Spleen (tissue), 11 donors: Measurements from ENCODE around the gene GPATCH4. TPM values are rescaled to one million over a fixed set of nuclear protein-coding genes. Genes with fewer than 3 reads are reported as not detected.

Experiments
- DNase-seq: peaks from one replicate; pipeline ENCODE4 v3.0.0-alpha.2; 2020
- H3K27ac ChIP-seq, 8 donors: fragments of 200-600 bp; sonication (generic) in 7 of 8; 1 replicate in 4 of 8; 2 replicates in 4 of 8; pipeline versions ENCODE4 v1.5.0 to v1.8.0; 2016 to 2021; ENCODE audit warnings: inconsistent platforms in 4 of 8, mild to moderate bottlenecking in 4 of 8, moderate library complexity in 1 of 8
- H3K27me3 ChIP-seq, 7 donors: fragments of 200-600 bp; sonication (generic) in 6 of 7; replicated peaks in 1 of 7; 1 replicate in 4 of 7; 2 replicates in 3 of 7; pipeline versions ENCODE4 v1.5.0 to v1.8.0; 2016 to 2021; ENCODE audit warnings: inconsistent platforms in 3 of 7, mild to moderate bottlenecking in 1 of 7
- H3K36me3 ChIP-seq, 6 donors: fragments of 200-600 bp; sonication (generic) in 5 of 6; 1 replicate in 4 of 6; 2 replicates in 2 of 6; pipeline versions ENCODE4 v1.5.0 to v1.8.0; 2016 to 2021; ENCODE audit warnings: inconsistent platforms in 2 of 6
- H3K4me1 ChIP-seq, 6 donors: fragments of 200-600 bp; sonication (generic) in 5 of 6; 1 replicate in 3 of 6; 2 replicates in 3 of 6; pipeline versions ENCODE4 v1.5.0 to v1.8.0; 2016 to 2021; ENCODE audit warnings: inconsistent platforms in 3 of 6
- H3K4me3 ChIP-seq, 8 donors: fragments of 200-600 bp; sonication (generic) in 7 of 8; 1 replicate in 4 of 8; 2 replicates in 4 of 8; pipeline versions ENCODE4 v1.5.0 to v1.8.0; 2016 to 2021; ENCODE audit warnings: inconsistent platforms in 4 of 8, mild to moderate bottlenecking in 4 of 8, moderate library complexity in 2 of 8
- H3K9me3 ChIP-seq, 8 donors: fragments of 200-600 bp; sonication (generic) in 7 of 8; 1 replicate in 4 of 8; 2 replicates in 4 of 8; pipeline versions ENCODE4 v1.5.0 to v1.8.0; 2016 to 2021; ENCODE audit warnings: inconsistent platforms in 4 of 8
- POLR2A ChIP-seq, 3 donors: fragments of 450-650 bp; IDR thresholded peaks; one replicate each; pipeline ENCODE4 v1.5.1; 2017; ENCODE audit warnings: antibody characterized with exemption in 3 of 3, mild to moderate bottlenecking in 1 of 3
- POLR2AphosphoS5 ChIP-seq, 3 donors: sonication (generic); formaldehyde crosslinking; IDR thresholded peaks; one replicate each; pipeline ENCODE4 v1.5.1; 2017; ENCODE audit warnings: antibody characterized with exemption in 3 of 3
- WGBS, 5 donors: extraction: QIAGEN DNeasy Blood & Tissue Kit in 3 of 5; methylation state at CpG; one replicate each; pipeline versions ENCODE4 v1.1.5 to v1.1.7; 2013 to 2018; 5-methylcytosine and 5-hydroxymethylcytosine counted together
- intact Hi-C: fragments of 100-400 bp; cut with DNase I; formaldehyde crosslinking; loops from one replicate; pipeline ENCODE4 v1.15.0; 2023; ENCODE audit warnings: low total_unique reads
- polyA plus RNA-seq, 3 donors: library from polyadenylated mRNA; stranded (reverse); fragments of 200-250 nt; gene quantifications; one replicate each; pipeline ENCODE4 v1.2.1, GENCODE V29; 2013
- total RNA-seq, 7 donors: library from RNA; depleted of rRNA in 3 of 7; stranded (reverse); fragments of >200 nt in 3 of 7; fragmentation: NEBNext Ultra II Directional in 4 of 7; extraction: Animal tissue kit (Norgen Biotek cat#: 25700) in 4 of 7; gene quantifications; one replicate each; pipeline versions ENCODE4 v1.1.0 to v1.2.1, GENCODE V29; 2016 to 2021
- TF ChIP-seq, protein P1 (sequence below), 11 experiments: fragments of 200-600 bp in 7 of 11; fragments of 450-650 bp in 4 of 11; sonication (generic) in 4 of 11; IDR thresholded peaks in 8 of 11; conservative IDR thresholded peaks in 3 of 11; 1 replicate in 7 of 11; 2 replicates in 4 of 11; pipeline versions ENCODE4 v1.4.0 to v1.8.0; 2016 to 2021; ENCODE audit warnings: antibody characterized with exemption in 11 of 11, inconsistent platforms in 4 of 11, mild to moderate bottlenecking in 1 of 11
- donor health status: healthy with polysubstance abuse.
- donor health status: DM: no; HTN: no; CAD: no; lungs with moderate emphysema.
- donor health status: DM: no; HTN: no; CAD: no.
- donor health status: Bipolar disorder and iron deficiency.
- donor health status: healthy.
- donor health status: DM: no; HTN: no; CAD: no.
- donor health status: DM: yes; HTN: yes; CAD: no.

GPATCH4 gene
- total and polyA plus RNA-seq, 10 donors: 12.3 to 49.6 (median 25.5) TPM

DNA sequence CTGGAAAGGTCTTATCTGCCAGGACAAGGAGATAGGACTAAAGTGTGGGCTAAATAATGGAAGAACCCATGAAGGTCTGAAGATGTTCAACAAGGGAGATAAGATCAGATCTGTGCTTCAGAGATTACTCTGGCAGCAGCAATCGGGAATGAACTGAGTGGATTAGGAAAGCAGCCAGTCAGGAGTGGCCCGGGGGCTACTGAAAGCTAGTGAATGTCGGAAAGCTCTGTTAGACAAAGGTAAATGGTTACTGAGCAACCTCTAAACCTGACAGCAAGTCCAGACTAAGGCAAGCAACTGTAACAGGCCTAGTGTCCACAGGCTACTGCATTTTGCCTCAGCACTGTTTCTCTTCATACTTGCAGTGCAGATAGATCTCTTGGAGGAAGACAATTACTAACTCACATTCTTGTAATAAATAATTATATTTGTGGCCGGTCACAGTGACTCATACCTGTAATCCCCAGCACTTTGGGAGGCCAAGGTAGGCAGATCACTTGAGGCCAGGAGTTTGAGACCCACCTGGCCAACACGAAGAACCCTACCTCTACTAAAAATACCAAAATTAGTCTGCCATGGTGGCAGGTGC is 41.4 kb downstream of the GPATCH4 start:
- H3K9me3 ChIP-seq: no peaks in the 10 kb centered on the region
- peaks cover 0 to 60% (median 0%) of the 10 kb centered on the region in 6 donors for H3K36me3 ChIP-seq
- no peak overlapping the region for H3K4me3 ChIP-seq
- H3K27ac ChIP-seq: no peak overlapping the region
- H3K27me3 ChIP-seq: no peaks in the 10 kb centered on the region
- TF ChIP-seq, protein P1, sequence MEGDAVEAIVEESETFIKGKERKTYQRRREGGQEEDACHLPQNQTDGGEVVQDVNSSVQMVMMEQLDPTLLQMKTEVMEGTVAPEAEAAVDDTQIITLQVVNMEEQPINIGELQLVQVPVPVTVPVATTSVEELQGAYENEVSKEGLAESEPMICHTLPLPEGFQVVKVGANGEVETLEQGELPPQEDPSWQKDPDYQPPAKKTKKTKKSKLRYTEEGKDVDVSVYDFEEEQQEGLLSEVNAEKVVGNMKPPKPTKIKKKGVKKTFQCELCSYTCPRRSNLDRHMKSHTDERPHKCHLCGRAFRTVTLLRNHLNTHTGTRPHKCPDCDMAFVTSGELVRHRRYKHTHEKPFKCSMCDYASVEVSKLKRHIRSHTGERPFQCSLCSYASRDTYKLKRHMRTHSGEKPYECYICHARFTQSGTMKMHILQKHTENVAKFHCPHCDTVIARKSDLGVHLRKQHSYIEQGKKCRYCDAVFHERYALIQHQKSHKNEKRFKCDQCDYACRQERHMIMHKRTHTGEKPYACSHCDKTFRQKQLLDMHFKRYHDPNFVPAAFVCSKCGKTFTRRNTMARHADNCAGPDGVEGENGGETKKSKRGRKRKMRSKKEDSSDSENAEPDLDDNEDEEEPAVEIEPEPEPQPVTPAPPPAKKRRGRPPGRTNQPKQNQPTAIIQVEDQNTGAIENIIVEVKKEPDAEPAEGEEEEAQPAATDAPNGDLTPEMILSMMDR (IDR thresholded peaks at IDR 0.05 in 8 of 11, conservative IDR thresholded peaks at IDR 0.05 in 3 of 11): no peak
- TF ChIP-seq POLR2A (IDR thresholded peaks at IDR 0.05) (no peak), POLR2AphosphoS5 (IDR thresholded peaks at IDR 0.05) (no peak)
- intact Hi-C loops: no loop called here
- H3K4me1 ChIP-seq: no peaks in the 10 kb centered on the region
- WGBS, 5 donors: 77 to 90% (median 84%) methylated on average over 5 of the region's 5 CpGs
- no peak for DNase-seq

DNA sequence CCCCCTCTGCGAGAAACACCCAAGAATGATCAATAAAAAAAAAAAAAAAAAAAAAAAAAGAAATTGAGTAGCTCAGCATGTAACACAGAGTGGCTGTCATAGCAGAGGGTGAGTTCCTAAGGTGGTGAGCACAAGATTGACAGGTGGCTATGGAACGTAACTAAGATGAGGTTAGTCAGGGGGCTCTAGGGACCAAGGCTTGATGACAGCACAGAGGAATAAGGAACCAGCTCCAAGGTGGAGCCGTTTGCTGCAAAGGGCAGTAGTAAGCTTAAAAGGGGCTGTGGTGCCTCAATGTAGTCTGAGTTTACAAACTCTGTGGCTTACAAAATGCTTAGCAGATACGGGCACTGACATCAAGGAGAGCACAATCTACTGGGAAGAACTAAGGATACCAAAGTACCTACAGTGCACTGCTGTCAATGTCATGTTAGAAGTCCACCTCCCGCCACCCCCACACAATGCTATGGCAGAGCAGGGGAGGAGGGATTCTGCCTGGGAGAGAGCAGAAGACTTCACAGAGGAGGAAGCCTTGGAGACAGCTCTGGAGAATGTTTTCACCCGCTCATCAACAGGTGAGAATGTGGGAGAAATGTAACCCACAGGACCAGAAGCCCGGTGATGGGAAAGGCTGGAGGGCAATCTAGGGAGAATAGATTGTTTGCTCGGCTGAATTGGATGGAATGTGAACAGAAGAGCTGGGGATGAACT is 42.0 kb downstream of the GPATCH4 start:
- Histone ChIP-seq H3K36me3 (peaks cover 0 to 59% (median 0%) of the 10 kb centered on the region in 6 donors), H3K27me3 (no peaks in the 10 kb centered on the region), H3K27ac (no peak overlapping the region), H3K4me1 (peaks cover 0 to 1% (median 0%) of the 10 kb centered on the region in 6 donors), H3K4me3 (no peak overlapping the region), H3K9me3 (no peaks in the 10 kb centered on the region)
- DNase-seq: no peak
- TF ChIP-seq POLR2AphosphoS5 (IDR thresholded peaks at IDR 0.05): no peak
- no peak for TF ChIP-seq POLR2A (IDR thresholded peaks at IDR 0.05)
- TF ChIP-seq, protein P1 (IDR thresholded peaks at IDR 0.05 in 8 of 11, conservative IDR thresholded peaks at IDR 0.05 in 3 of 11): no peak
- intact Hi-C loops: no loop called here
- 77 to 91% (median 86%) methylated on average over 7 of the region's 8 CpGs for WGBS, 5 donors

DNA sequence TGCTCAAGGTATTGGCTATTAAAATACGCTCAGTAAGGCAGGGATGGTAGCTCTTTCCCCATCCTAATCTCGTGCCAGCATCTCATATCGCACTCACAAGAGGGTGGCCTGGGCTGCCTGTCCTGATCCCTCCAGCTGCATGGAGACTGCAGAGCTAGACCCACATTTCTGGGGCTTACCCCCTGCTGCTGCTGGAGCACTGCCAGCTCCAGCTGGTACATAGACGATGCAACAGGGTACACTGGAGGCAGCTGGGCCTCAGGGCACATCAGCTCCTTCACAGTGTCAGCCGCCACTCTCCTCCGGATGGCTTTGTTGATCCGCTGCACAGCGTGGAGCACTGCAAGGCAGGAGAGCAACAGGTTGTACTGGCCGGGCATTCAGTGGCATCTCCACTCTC is 44.9 kb downstream of the GPATCH4 start:
- no peak for TF ChIP-seq POLR2AphosphoS5 (IDR thresholded peaks at IDR 0.05)
- TF ChIP-seq, protein P1 (IDR thresholded peaks at IDR 0.05 in 8 of 11, conservative IDR thresholded peaks at IDR 0.05 in 3 of 11): no peak
- no peak for TF ChIP-seq POLR2A (IDR thresholded peaks at IDR 0.05)
- H3K4me1 ChIP-seq: peaks cover 0 to 30% (median 12%) of the 10 kb centered on the region in 6 donors
- no peak overlapping the region for H3K27ac ChIP-seq
- no peaks in the 10 kb centered on the region for H3K9me3 ChIP-seq
- intact Hi-C loops: no loop called here
- WGBS, 5 donors: 82 to 87% (median 83%) methylated on average over 9 of the region's 9 CpGs
- DNase-seq: no peak
- H3K27me3 ChIP-seq: no peaks in the 10 kb centered on the region
- peaks cover 0 to 42% (median 0%) of the 10 kb centered on the region in 6 donors for H3K36me3 ChIP-seq
- H3K4me3 ChIP-seq: no peak overlapping the region

DNA sequence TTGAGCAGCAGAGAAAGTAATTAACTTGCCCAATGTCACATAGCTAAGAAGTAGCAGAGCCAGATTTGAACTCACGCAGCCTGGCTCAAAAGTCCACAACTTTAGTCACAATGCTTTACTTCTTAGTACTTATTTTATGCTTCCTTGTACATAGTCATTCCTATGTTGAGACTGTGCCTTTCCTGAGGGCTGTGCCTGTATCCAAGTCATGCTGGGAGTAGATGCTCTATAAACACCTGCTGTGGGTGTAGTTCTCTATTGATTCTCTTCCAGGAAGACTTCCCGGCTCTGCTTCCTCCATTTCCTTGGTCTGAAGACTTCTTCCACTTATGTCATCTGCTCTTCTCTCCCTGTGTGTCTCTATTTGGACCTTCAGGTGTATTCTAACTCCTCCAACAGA is 45.6 kb downstream of the GPATCH4 start:
- DNase-seq: no peak
- H3K4me3 ChIP-seq: no peak overlapping the region
- no peaks in the 10 kb centered on the region for H3K9me3 ChIP-seq
- 57 to 94% (median 74%) methylated on average over 2 of the region's 2 CpGs for WGBS, 5 donors
- TF ChIP-seq, protein P1 (IDR thresholded peaks at IDR 0.05 in 8 of 11, conservative IDR thresholded peaks at IDR 0.05 in 3 of 11): no peak
- TF ChIP-seq POLR2AphosphoS5 (IDR thresholded peaks at IDR 0.05) (no peak), POLR2A (IDR thresholded peaks at IDR 0.05) (no peak)
- intact Hi-C loops: no loop called here
- no peak overlapping the region for H3K27ac ChIP-seq
- H3K27me3 ChIP-seq: no peaks in the 10 kb centered on the region
- H3K4me1 ChIP-seq: peaks cover 0 to 35% (median 14%) of the 10 kb centered on the region in 6 donors
- peaks cover 0 to 39% (median 0%) of the 10 kb centered on the region in 6 donors for H3K36me3 ChIP-seq
